Measurements from ENCODE around the gene TASP1.

The TASP1 gene

DNA sequence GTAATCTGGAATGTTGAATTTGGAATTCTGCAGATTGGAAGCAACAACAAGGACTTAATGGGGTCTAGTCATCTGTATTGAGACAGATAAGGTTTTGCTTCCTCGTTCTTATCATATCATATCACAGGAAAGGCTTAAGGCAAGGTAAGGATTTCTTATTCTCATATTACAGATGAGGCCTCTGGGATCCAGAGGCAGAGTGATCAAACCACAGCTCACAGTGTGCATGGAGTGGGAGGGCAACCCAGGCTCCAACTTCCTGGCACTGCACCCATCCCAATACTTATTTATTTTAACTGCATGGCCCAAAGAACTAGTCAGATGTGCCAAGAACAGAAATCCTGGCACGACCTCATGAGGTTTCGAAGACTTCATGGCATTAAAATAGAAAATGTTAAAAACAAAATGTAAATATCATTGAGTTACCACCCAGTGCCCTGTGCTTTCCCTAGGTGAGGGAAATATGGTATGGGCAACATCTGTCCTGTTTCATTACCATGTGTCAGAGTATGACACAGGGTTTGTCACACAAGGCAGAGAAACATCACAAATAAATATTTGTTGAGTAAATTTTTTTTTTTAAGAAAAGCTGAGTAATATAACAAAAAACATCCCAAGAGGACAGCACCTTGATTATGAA, 225.8 kb downstream of the TASP1 start:
- no peak overlapping the region for H3K9ac ChIP-seq (ENCODE audit: low read depth, low read length)
- H3K27me3 ChIP-seq (ENCODE audit: control insufficient read depth, insufficient read depth, low read length) = no peaks in the 10 kb centered on the region
- H3K36me3 ChIP-seq (ENCODE audit: insufficient read depth, low read length) = no peaks in the 10 kb centered on the region

GRCh38 chr20:13404293-13404692, 234.4 kb downstream of the TASP1 start:
- Histone ChIP-seq H3K36me3 (ENCODE audit: insufficient read depth, low read length) (no peaks in the 10 kb centered on the region), H3K4me2 (ENCODE audit: low read length) (no peak overlapping the region), H3K27me3 (ENCODE audit: control insufficient read depth, insufficient read depth, low read length) (no peaks in the 10 kb centered on the region), H3K4me1 (ENCODE audit: control insufficient read depth, insufficient read depth, low read length) (peaks cover 10% of the 10 kb centered on the region), H3K4me3 (ENCODE audit: low read length) (no peak overlapping the region), H3K9me3 (replicated peaks; ENCODE audit: low read length) (no peaks in the 10 kb centered on the region), H3K9ac (ENCODE audit: low read depth, low read length) (no peak overlapping the region)

More for the DNA sequence above, 225.8 kb downstream of the TASP1 start:
- no peak overlapping the region for H3K4me2 ChIP-seq (ENCODE audit: low read length)
- H3K9me3 ChIP-seq (replicated peaks; ENCODE audit: low read length) = no peaks in the 10 kb centered on the region
- H3K4me3 ChIP-seq (ENCODE audit: low read length) = no peak overlapping the region
- H3K4me1 ChIP-seq (ENCODE audit: control insufficient read depth, insufficient read depth, low read length) = peaks cover 10% of the 10 kb centered on the region

- no peaks in the 10 kb centered on the region for H3K36me3 ChIP-seq (ENCODE audit: insufficient read depth, low read length)
- no peaks in the 10 kb centered on the region for H3K9me3 ChIP-seq (replicated peaks; ENCODE audit: low read length)
- H3K4me2 ChIP-seq (ENCODE audit: low read length) = no peak overlapping the region
- no peaks in the 10 kb centered on the region for H3K27me3 ChIP-seq (ENCODE audit: control insufficient read depth, insufficient read depth, low read length)
- no peak overlapping the region for H3K9ac ChIP-seq (ENCODE audit: low read depth, low read length)
- H3K4me1 ChIP-seq (ENCODE audit: control insufficient read depth, insufficient read depth, low read length) = peaks cover 10% of the 10 kb centered on the region
- H3K4me3 ChIP-seq (ENCODE audit: low read length) = no peak overlapping the region
Observed at GRCh38 chr20:13403453-13403852, 235.3 kb downstream of the TASP1 start.

- H3K4me3 ChIP-seq (ENCODE audit: low read length) = no peak overlapping the region
- no peak overlapping the region for H3K9ac ChIP-seq (ENCODE audit: low read depth, low read length)
- no peak overlapping the region for H3K4me2 ChIP-seq (ENCODE audit: low read length)
- H3K9me3 ChIP-seq (replicated peaks; ENCODE audit: low read length) = no peaks in the 10 kb centered on the region
- H3K27me3 ChIP-seq (ENCODE audit: control insufficient read depth, insufficient read depth, low read length) = no peaks in the 10 kb centered on the region
- H3K4me1 ChIP-seq (ENCODE audit: control insufficient read depth, insufficient read depth, low read length) = peaks cover 11% of the 10 kb centered on the region
- no peaks in the 10 kb centered on the region for H3K36me3 ChIP-seq (ENCODE audit: insufficient read depth, low read length)
Observed at GRCh38 chr20:13402986-13403385, 235.7 kb downstream of the TASP1 start.

GRCh38 chr20:13402171-13402760, 236.5 kb downstream of the TASP1 start:
- Histone ChIP-seq H3K4me1 (ENCODE audit: control insufficient read depth, insufficient read depth, low read length) (peaks cover 18% of the 10 kb centered on the region), H3K9ac (ENCODE audit: low read depth, low read length) (no peak overlapping the region), H3K4me3 (ENCODE audit: low read length) (no peak overlapping the region), H3K4me2 (ENCODE audit: low read length) (no peak overlapping the region), H3K36me3 (ENCODE audit: insufficient read depth, low read length) (no peaks in the 10 kb centered on the region), H3K9me3 (replicated peaks; ENCODE audit: low read length) (no peaks in the 10 kb centered on the region), H3K27me3 (ENCODE audit: control insufficient read depth, insufficient read depth, low read length) (no peaks in the 10 kb centered on the region)

GRCh38 chr20:13401596-13401995, 237.1 kb downstream of the TASP1 start:
- Histone ChIP-seq H3K4me2 (ENCODE audit: low read length) (peak overlapping the region; percentile 18), H3K36me3 (ENCODE audit: insufficient read depth, low read length) (no peaks in the 10 kb centered on the region), H3K9ac (ENCODE audit: low read depth, low read length) (no peak overlapping the region), H3K9me3 (replicated peaks; ENCODE audit: low read length) (no peaks in the 10 kb centered on the region), H3K4me3 (ENCODE audit: low read length) (no peak overlapping the region), H3K27me3 (ENCODE audit: control insufficient read depth, insufficient read depth, low read length) (no peaks in the 10 kb centered on the region), H3K4me1 (ENCODE audit: control insufficient read depth, insufficient read depth, low read length) (peaks cover 25% of the 10 kb centered on the region)

DNA sequence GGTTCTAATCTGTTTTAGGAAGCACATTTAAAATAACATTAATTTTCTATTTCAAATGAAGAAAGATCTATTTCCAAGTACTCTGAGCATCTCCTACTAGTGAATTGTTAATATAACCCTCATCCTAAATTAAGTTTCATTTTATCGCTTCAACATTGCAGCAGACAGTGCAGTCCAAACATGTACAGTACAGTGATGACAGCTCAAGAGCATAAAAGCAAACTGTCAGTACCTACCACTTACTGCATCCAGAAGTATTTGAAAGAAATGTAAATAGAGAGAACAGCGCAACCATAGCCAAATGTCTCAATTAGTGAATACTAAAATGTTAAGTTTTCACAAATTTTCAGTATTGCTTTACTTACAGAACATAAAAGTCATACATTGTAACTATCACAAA, 238.3 kb downstream of the TASP1 start:
- Histone ChIP-seq H3K36me3 (ENCODE audit: insufficient read depth, low read length) (no peaks in the 10 kb centered on the region), H3K9me3 (replicated peaks; ENCODE audit: low read length) (no peaks in the 10 kb centered on the region), H3K4me1 (ENCODE audit: control insufficient read depth, insufficient read depth, low read length) (peaks cover 28% of the 10 kb centered on the region), H3K4me3 (ENCODE audit: low read length) (no peak overlapping the region), H3K4me2 (ENCODE audit: low read length) (no peak overlapping the region), H3K9ac (ENCODE audit: low read depth, low read length) (no peak overlapping the region), H3K27me3 (ENCODE audit: control insufficient read depth, insufficient read depth, low read length) (no peaks in the 10 kb centered on the region)

DNA sequence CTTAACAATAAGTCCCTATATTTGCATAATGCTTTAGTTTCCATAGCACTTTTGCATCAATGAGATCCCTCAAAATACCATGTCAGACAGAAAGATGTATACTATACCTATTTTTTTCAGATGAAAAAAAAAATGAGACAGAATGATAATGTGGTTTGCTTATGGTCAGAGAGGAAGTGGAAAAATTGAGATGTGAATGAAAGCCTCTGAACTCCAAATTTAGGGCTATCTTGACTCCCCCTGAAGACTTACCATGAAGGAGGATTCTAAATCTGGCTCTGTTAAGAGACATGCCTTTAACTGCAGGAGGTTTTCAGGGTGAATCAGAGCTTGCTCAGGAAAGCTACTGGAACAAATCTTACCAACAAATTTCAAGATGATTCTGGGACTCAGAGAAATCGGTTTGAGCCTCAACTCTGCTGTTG, 241.4 kb downstream of the TASP1 start:
- Histone ChIP-seq H3K9ac (ENCODE audit: low read depth, low read length) (no peak overlapping the region), H3K36me3 (ENCODE audit: insufficient read depth, low read length) (no peaks in the 10 kb centered on the region), H3K4me2 (ENCODE audit: low read length) (no peak overlapping the region), H3K4me3 (ENCODE audit: low read length) (no peak overlapping the region), H3K4me1 (ENCODE audit: control insufficient read depth, insufficient read depth, low read length) (peaks cover 28% of the 10 kb centered on the region), H3K9me3 (replicated peaks; ENCODE audit: low read length) (no peaks in the 10 kb centered on the region), H3K27me3 (ENCODE audit: control insufficient read depth, insufficient read depth, low read length) (no peaks in the 10 kb centered on the region)

GRCh38 chr20:13396826-13397225, 241.9 kb downstream of the TASP1 start:
- Histone ChIP-seq H3K9ac (ENCODE audit: low read depth, low read length) (no peak overlapping the region), H3K27me3 (ENCODE audit: control insufficient read depth, insufficient read depth, low read length) (no peaks in the 10 kb centered on the region), H3K4me3 (ENCODE audit: low read length) (no peak overlapping the region), H3K9me3 (replicated peaks; ENCODE audit: low read length) (no peaks in the 10 kb centered on the region), H3K36me3 (ENCODE audit: insufficient read depth, low read length) (no peaks in the 10 kb centered on the region), H3K4me2 (ENCODE audit: low read length) (no peak overlapping the region), H3K4me1 (ENCODE audit: control insufficient read depth, insufficient read depth, low read length) (peaks cover 24% of the 10 kb centered on the region)

GRCh38 chr20:13396022-13396421, 242.7 kb downstream of the TASP1 start:
- Histone ChIP-seq H3K9ac (ENCODE audit: low read depth, low read length) (no peak overlapping the region), H3K4me1 (ENCODE audit: control insufficient read depth, insufficient read depth, low read length) (peaks cover 18% of the 10 kb centered on the region), H3K4me3 (ENCODE audit: low read length) (no peak overlapping the region), H3K27me3 (ENCODE audit: control insufficient read depth, insufficient read depth, low read length) (no peaks in the 10 kb centered on the region), H3K36me3 (ENCODE audit: insufficient read depth, low read length) (no peaks in the 10 kb centered on the region), H3K9me3 (replicated peaks; ENCODE audit: low read length) (no peaks in the 10 kb centered on the region), H3K4me2 (ENCODE audit: low read length) (no peak overlapping the region)

GRCh38 chr20:13395232-13395631, 243.5 kb downstream of the TASP1 start:
- Histone ChIP-seq H3K9ac (ENCODE audit: low read depth, low read length) (no peak overlapping the region), H3K4me2 (ENCODE audit: low read length) (no peak overlapping the region), H3K27me3 (ENCODE audit: control insufficient read depth, insufficient read depth, low read length) (no peaks in the 10 kb centered on the region), H3K4me3 (ENCODE audit: low read length) (no peak overlapping the region), H3K36me3 (ENCODE audit: insufficient read depth, low read length) (no peaks in the 10 kb centered on the region), H3K9me3 (replicated peaks; ENCODE audit: low read length) (no peaks in the 10 kb centered on the region), H3K4me1 (ENCODE audit: control insufficient read depth, insufficient read depth, low read length) (peaks cover 18% of the 10 kb centered on the region)

- H3K27me3 ChIP-seq (ENCODE audit: control insufficient read depth, insufficient read depth, low read length) = no peaks in the 10 kb centered on the region
- no peak overlapping the region for H3K4me3 ChIP-seq (ENCODE audit: low read length)
- H3K36me3 ChIP-seq (ENCODE audit: insufficient read depth, low read length) = no peaks in the 10 kb centered on the region
- peaks cover 11% of the 10 kb centered on the region for H3K4me1 ChIP-seq (ENCODE audit: control insufficient read depth, insufficient read depth, low read length)
- H3K9me3 ChIP-seq (replicated peaks; ENCODE audit: low read length) = no peaks in the 10 kb centered on the region
- H3K9ac ChIP-seq (ENCODE audit: low read depth, low read length) = no peak overlapping the region
- H3K4me2 ChIP-seq (ENCODE audit: low read length) = no peak overlapping the region
Observed at GRCh38 chr20:13392391-13392790, 246.3 kb downstream of the TASP1 start.
